Activated CD4-positive, alpha-beta memory T cell treated with anti-CD3 and anti-CD28 coated beads, Interleukin-2, amount 10 ng/mL, durations not matched to agents 7 days and 5 days (primary cell): Measurements from ENCODE around the gene DARS2. TPM values are rescaled to one million over a fixed set of nuclear protein-coding genes. Genes with fewer than 3 reads are reported as not detected.
"Not testable (repeated sequence)": the region's sequence is repeated elsewhere in the genome, so short reads cannot be mapped to it uniquely, and the experiment has no call there.

Experiments used
- CTCF ChIA-PET: fragments of 350-600 bp; sonication (Branson Sonifier 250); formaldehyde crosslinking; loops from one replicate; lab custom pipeline; 2021; ENCODE audit warnings: antibody characterized with exemption, inconsistent platforms; lab: Charles Lee
- POLR2A ChIA-PET: fragments of 350-600 bp; sonication (Branson Sonifier 250); formaldehyde crosslinking; loops from one replicate; lab custom pipeline; 2021; ENCODE audit warnings: antibody characterized with exemption; lab: Charles Lee
- DNase-seq: peaks from one replicate; pipeline ENCODE4 v3.0.0-alpha.2; 2020
- H3K27ac Mint-ChIP-seq: one replicate; pipeline ENCODE4 v1.8.0; 2021; ENCODE audit warnings: mild to moderate bottlenecking, mixed read lengths
- H3K27me3 Mint-ChIP-seq: one replicate; pipeline ENCODE4 v1.8.0; 2021; ENCODE audit warnings: mixed read lengths
- H3K36me3 Mint-ChIP-seq: one replicate; pipeline ENCODE4 v1.8.0; 2021; ENCODE audit warnings: low read depth, mixed read lengths
- H3K4me1 Mint-ChIP-seq: one replicate; pipeline ENCODE4 v1.8.0; 2021; ENCODE audit warnings: mixed read lengths
- H3K4me3 Mint-ChIP-seq: one replicate; pipeline ENCODE4 v1.8.0; 2021; ENCODE audit warnings: mild to moderate bottlenecking, mixed read lengths
- H3K9me3 Mint-ChIP-seq: one replicate; pipeline ENCODE4 v1.8.0; 2021; ENCODE audit warnings: mixed read lengths
- total RNA-seq, 2 experiments: library from RNA; stranded (reverse); gene quantifications; one replicate each; pipeline ENCODE4 v1.2.3, GENCODE V29; 2021

Gene DARS2
- total RNA-seq, 2 experiments from 2014 or later = 26.3 to 26.4 TPM

GRCh38 chr1:173871091-173871490 is 46.6 kb downstream of the DARS2 start:
- ChIA-PET CTCF (interaction anchor here (1.0 to 1.1 kb wide), 2 partner anchors 47 to 441 kb away, joined by 3 read pairs; partner anchors contain the start of gene DARS2), POLR2A (interaction anchor here (1.4 to 6.1 kb wide), 8 partner anchors 9 to 394 kb away, joined by 3 to 139 read pairs (median 19); partner anchors contain the start of genes CENPL, DARS2, KLHL20 and PRDX6)
- H3K27me3 Mint-ChIP-seq = no peaks in the 10 kb centered on the region
- H3K36me3 Mint-ChIP-seq = peaks cover 50% of the 10 kb centered on the region
- peak overlapping the region; percentile 97 for H3K27ac Mint-ChIP-seq
- peak overlapping the region; percentile 92 for H3K4me3 Mint-ChIP-seq
- peaks cover 48% of the 10 kb centered on the region for H3K4me1 Mint-ChIP-seq
- H3K9me3 Mint-ChIP-seq = no peaks in the 10 kb centered on the region
- DNase-seq = no peak

DNA sequence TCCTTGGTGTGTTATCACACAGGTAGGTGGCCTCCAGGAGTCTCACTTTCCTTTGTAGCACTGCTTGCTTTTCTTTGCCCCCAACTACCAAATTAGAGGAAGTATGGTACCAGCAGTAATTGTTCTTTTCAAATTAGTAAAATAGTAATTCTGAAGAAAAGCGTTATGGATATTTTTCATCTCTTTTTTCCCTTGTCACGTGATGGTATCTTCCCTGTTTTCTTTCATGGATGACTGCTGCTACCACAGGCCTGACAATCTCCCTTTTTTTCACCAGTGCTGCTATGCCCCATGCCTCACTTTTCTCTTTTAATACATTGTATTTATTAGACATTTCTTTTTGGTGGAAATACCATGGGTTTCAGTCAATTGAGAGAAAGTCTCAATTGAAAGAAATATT is 47.0 kb downstream of the DARS2 start:
- no peak for DNase-seq
- ChIA-PET POLR2A (interaction anchor here (1.9 to 4.7 kb wide), 5 partner anchors 9 to 394 kb away, joined by 6 to 43 read pairs (median 18); partner anchors contain the start of genes KLHL20, PRDX6, RABGAP1L and RC3H1), CTCF (interaction anchor here (1.1 kb wide), 1 partner anchor 442 kb away, joined by 3 read pairs; no protein-coding TSS in a partner anchor)
- peak overlapping the region; percentile 97 for H3K27ac Mint-ChIP-seq
- H3K9me3 Mint-ChIP-seq = no peaks in the 10 kb centered on the region
- H3K36me3 Mint-ChIP-seq = peaks cover 47% of the 10 kb centered on the region
- no peaks in the 10 kb centered on the region for H3K27me3 Mint-ChIP-seq
- peak overlapping the region; percentile 92 for H3K4me3 Mint-ChIP-seq
- peaks cover 44% of the 10 kb centered on the region for H3K4me1 Mint-ChIP-seq

GRCh38 chr1:173876732-173877131 is 52.3 kb downstream of the DARS2 start:
- Mint-ChIP-seq H3K27ac (no peak overlapping the region), H3K9me3 (no peaks in the 10 kb centered on the region), H3K27me3 (no peaks in the 10 kb centered on the region), H3K4me1 (peaks cover 11% of the 10 kb centered on the region), H3K36me3 (peaks cover 36% of the 10 kb centered on the region), H3K4me3 (no peak overlapping the region)
- DNase-seq = no peak
- ChIA-PET POLR2A (interaction anchor here (1.2 to 1.3 kb wide), 2 partner anchors 12 to 23 kb away, joined by 3 to 4 read pairs; no protein-coding TSS in a partner anchor), CTCF (interaction anchor here (0.6 to 0.9 kb wide), 2 partner anchors 119 to 128 kb away, joined by 3 to 4 read pairs; no protein-coding TSS in a partner anchor)

- Mint-ChIP-seq H3K4me3 (no peak overlapping the region), H3K9me3 (no peaks in the 10 kb centered on the region), H3K27ac (no peak overlapping the region), H3K36me3 (peaks cover 32% of the 10 kb centered on the region), H3K27me3 (no peaks in the 10 kb centered on the region), H3K4me1 (peaks cover 3% of the 10 kb centered on the region)
- CTCF ChIA-PET = no interaction called here
- POLR2A ChIA-PET = no interaction called here
- DNase-seq = no peak
Measured at GRCh38 chr1:173878251-173878650, 53.8 kb downstream of the DARS2 start.

DNA sequence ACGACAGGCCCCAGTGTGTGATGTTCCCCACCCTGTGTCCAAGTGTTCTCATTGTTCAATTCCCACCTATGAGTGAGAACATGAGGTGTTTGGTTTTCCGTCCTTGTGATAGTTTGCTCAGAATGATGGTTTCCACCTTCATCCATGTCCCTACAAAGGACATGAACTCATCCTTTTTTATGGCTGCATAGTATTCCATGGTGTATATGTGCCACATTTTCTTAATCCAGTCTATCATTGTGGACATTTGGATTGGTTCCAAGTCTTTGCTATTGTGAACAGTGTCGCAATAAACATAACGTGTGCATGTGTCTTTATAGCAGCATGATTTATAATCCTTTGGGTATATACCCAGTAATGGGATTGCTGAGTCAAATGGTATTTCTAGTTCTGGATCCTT is 56.6 kb downstream of the DARS2 start:
- POLR2A ChIA-PET, H3K27ac Mint-ChIP-seq, H3K27me3 Mint-ChIP-seq, H3K9me3 Mint-ChIP-seq, CTCF ChIA-PET, H3K4me1 Mint-ChIP-seq, H3K4me3 Mint-ChIP-seq, DNase-seq: not testable (repeated sequence)
- H3K36me3 Mint-ChIP-seq = peaks cover 25% of the 10 kb centered on the region

GRCh38 chr1:173884701-173885100 is 60.2 kb downstream of the DARS2 start:
- Mint-ChIP-seq H3K27me3 (no peaks in the 10 kb centered on the region), H3K9me3 (no peaks in the 10 kb centered on the region), H3K4me3 (no peak overlapping the region), H3K27ac (no peak overlapping the region), H3K4me1 (peaks cover 4% of the 10 kb centered on the region), H3K36me3 (peaks cover 29% of the 10 kb centered on the region)
- DNase-seq = no peak
- CTCF ChIA-PET = no interaction called here
- POLR2A ChIA-PET = interaction anchor here (1.0 kb wide), 1 partner anchor 17 kb away, joined by 3 read pairs; the partner anchor contains the start of genes GAS5 and ZBTB37

GRCh38 chr1:173886746-173887611 is 62.5 kb downstream of the DARS2 start:
- Mint-ChIP-seq H3K4me1 (peaks cover 4% of the 10 kb centered on the region), H3K27ac (no peak overlapping the region), H3K9me3 (no peaks in the 10 kb centered on the region), H3K4me3 (no peak overlapping the region), H3K36me3 (peaks cover 45% of the 10 kb centered on the region), H3K27me3 (no peaks in the 10 kb centered on the region)
- DNase-seq = no peak
- ChIA-PET CTCF (no interaction called here), POLR2A (no interaction called here)

DNA sequence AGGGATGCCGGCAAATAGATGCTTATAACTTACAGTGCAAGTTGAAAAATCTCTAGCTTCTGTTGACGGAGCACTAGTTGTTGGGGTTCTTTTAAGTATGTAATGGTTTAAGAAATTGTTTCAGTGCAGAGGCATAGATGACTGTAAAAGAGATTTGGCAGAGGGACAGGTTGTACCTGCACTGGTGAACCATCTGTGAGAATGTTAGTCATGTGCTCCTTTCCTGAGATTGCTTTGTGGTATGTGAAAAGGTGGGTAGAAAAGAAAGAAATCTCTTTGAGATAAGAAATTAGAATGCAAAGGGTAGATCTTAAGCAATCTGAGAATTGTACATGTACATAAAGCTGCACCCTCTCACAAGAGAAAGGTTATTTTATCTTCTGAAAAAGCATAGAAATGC is 63.2 kb downstream of the DARS2 start:
- H3K36me3 Mint-ChIP-seq = peaks cover 48% of the 10 kb centered on the region
- H3K4me3 Mint-ChIP-seq = no peak overlapping the region
- H3K9me3 Mint-ChIP-seq = no peaks in the 10 kb centered on the region
- H3K27ac Mint-ChIP-seq = no peak overlapping the region
- no peak for DNase-seq
- no peaks in the 10 kb centered on the region for H3K27me3 Mint-ChIP-seq
- H3K4me1 Mint-ChIP-seq = peaks cover 4% of the 10 kb centered on the region
- ChIA-PET POLR2A (interaction anchor here (1.4 kb wide), 1 partner anchor 19 kb away, joined by 4 read pairs; the partner anchor contains the start of gene ZBTB37), CTCF (no interaction called here)

DNA sequence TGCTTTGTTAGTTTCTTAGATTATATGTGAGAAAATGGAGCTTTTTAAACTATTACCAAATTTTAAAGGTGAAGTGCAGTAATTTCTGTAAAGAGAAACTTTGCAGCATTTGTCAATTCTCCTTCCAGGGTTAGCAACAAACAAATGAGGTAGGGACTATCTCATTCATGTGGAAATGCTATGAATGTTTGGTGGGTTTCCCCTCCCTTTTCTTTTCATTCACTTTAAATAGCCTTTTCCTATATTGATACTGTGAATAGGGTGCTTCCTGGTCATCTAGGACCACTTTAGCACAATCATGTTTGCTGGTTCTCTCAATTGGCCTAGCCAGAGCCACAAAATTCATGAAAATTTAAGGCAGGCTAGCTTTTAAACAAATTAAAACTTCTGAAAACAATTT is 64.3 kb downstream of the DARS2 start:
- ChIA-PET POLR2A (interaction anchor here (0.8 to 1.4 kb wide), 3 partner anchors 12 to 21 kb away, joined by 3 to 4 read pairs (median 3); partner anchors contain the start of gene ZBTB37), CTCF (no interaction called here)

DNA sequence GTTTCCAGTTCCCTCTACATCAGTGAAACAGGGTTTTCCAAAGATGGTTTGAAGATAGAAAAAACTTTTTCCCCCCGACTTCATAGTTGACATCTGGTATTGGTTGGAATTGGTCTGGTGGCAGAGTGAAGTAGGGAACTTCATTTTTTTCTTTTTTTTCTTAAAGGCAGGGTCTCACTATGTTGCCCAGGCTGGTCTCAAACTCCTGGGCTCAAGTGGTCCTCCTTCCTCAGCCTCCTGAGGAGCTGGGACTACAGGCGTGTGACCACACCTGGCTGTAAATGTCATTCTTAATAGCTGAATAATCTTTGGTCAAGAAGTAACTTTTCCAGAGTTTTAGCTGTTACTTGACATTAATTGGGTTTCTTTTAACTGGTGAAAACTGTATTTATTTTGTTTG is 65.4 kb downstream of the DARS2 start:
- POLR2A ChIA-PET = no interaction called here

More for the DNA sequence above, 64.3 kb downstream of the DARS2 start:
- DNase-seq = no peak
- Mint-ChIP-seq H3K9me3 (no peaks in the 10 kb centered on the region), H3K4me1 (peaks cover 4% of the 10 kb centered on the region), H3K36me3 (peaks cover 48% of the 10 kb centered on the region), H3K27ac (no peak overlapping the region), H3K27me3 (no peaks in the 10 kb centered on the region), H3K4me3 (no peak overlapping the region)

GRCh38 chr1:173893611-173894010 is 69.1 kb downstream of the DARS2 start:
- H3K27ac Mint-ChIP-seq = no peak overlapping the region
- ChIA-PET POLR2A (interaction anchor here (0.6 kb wide), 1 partner anchor 25 kb away, joined by 3 read pairs; the partner anchor contains the start of gene ZBTB37), CTCF (no interaction called here)
- no peak overlapping the region for H3K4me3 Mint-ChIP-seq
- H3K9me3 Mint-ChIP-seq = no peaks in the 10 kb centered on the region
- DNase-seq = no peak
- peaks cover 26% of the 10 kb centered on the region for H3K36me3 Mint-ChIP-seq
- no peaks in the 10 kb centered on the region for H3K27me3 Mint-ChIP-seq
- no peaks in the 10 kb centered on the region for H3K4me1 Mint-ChIP-seq

More for the DNA sequence above, 65.4 kb downstream of the DARS2 start:
- CTCF ChIA-PET = no interaction called here
- H3K4me3 Mint-ChIP-seq = no peak overlapping the region
- no peaks in the 10 kb centered on the region for H3K9me3 Mint-ChIP-seq
- peaks cover 4% of the 10 kb centered on the region for H3K4me1 Mint-ChIP-seq
- H3K27ac Mint-ChIP-seq = no peak overlapping the region
- DNase-seq = no peak
- peaks cover 51% of the 10 kb centered on the region for H3K36me3 Mint-ChIP-seq
- no peaks in the 10 kb centered on the region for H3K27me3 Mint-ChIP-seq

DNA sequence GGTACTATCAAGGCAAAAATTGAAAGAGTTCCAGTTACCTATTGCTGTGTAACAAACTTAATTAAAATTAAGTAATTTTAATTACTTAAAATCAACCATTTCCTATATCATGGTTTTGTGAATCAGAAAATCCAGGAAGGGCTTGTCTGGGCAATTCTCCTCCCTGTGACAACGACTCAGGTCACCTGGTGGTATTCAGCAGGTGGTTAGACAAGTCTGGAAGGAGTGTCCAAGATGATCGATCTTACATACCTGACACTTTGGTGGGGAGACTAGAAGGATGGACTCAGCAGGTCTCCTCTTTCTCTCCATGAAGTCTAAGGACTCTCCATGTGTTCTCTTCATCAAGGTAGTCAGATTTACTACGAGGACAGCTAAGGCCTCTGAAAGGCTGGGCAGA is 69.7 kb downstream of the DARS2 start:
- no peaks in the 10 kb centered on the region for H3K27me3 Mint-ChIP-seq
- H3K27ac Mint-ChIP-seq = no peak overlapping the region
- no peak overlapping the region for H3K4me3 Mint-ChIP-seq
- peaks cover 24% of the 10 kb centered on the region for H3K36me3 Mint-ChIP-seq
- DNase-seq = no peak
- ChIA-PET POLR2A (interaction anchor here (1.8 kb wide), 1 partner anchor 26 kb away, joined by 7 read pairs; the partner anchor contains the start of genes GAS5 and ZBTB37), CTCF (no interaction called here)
- no peaks in the 10 kb centered on the region for H3K4me1 Mint-ChIP-seq
- no peaks in the 10 kb centered on the region for H3K9me3 Mint-ChIP-seq

GRCh38 chr1:173900427-173900826 is 76.0 kb downstream of the DARS2 start:
- Mint-ChIP-seq H3K36me3 (no peaks in the 10 kb centered on the region), H3K4me1 (peaks cover 6% of the 10 kb centered on the region), H3K27ac (no peak overlapping the region), H3K4me3 (no peak overlapping the region), H3K9me3 (no peaks in the 10 kb centered on the region), H3K27me3 (no peaks in the 10 kb centered on the region)
- ChIA-PET CTCF (no interaction called here), POLR2A (no interaction called here)
- DNase-seq = no peak
